Measurements from ENCODE around the gene RPL23. TPM values are rescaled to one million over a fixed set of nuclear protein-coding genes. Genes with fewer than 3 reads are reported as not detected.

The RPL23 gene
- total and polyA plus RNA-seq, 9 of the 15 experiments (the other 6 are each of a cell fraction or from before 2014, with no cell fraction given): 1,745 to 3,667 (median 3,096) TPM

DNA sequence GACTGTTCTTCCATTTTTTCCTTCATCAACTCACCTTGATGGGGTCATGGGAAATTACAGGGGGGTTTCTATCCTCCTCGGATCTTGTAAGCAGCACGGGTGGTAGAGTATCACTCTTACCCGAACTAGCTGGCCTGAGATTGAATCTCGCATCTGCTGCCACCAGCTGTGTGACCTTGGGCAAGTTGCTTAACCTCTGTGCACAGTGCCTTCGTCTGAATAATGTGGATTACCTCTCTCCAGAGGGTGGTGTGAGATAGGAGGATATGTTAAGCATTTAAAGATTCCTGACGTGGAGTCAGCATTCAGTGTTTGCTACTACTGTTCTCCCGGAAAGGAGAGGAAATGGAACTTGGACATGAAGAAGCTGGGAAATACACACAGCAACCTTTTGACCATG lies 40.8 kb upstream of the RPL23 start (continued):
- TF ChIP-seq, protein P1, sequence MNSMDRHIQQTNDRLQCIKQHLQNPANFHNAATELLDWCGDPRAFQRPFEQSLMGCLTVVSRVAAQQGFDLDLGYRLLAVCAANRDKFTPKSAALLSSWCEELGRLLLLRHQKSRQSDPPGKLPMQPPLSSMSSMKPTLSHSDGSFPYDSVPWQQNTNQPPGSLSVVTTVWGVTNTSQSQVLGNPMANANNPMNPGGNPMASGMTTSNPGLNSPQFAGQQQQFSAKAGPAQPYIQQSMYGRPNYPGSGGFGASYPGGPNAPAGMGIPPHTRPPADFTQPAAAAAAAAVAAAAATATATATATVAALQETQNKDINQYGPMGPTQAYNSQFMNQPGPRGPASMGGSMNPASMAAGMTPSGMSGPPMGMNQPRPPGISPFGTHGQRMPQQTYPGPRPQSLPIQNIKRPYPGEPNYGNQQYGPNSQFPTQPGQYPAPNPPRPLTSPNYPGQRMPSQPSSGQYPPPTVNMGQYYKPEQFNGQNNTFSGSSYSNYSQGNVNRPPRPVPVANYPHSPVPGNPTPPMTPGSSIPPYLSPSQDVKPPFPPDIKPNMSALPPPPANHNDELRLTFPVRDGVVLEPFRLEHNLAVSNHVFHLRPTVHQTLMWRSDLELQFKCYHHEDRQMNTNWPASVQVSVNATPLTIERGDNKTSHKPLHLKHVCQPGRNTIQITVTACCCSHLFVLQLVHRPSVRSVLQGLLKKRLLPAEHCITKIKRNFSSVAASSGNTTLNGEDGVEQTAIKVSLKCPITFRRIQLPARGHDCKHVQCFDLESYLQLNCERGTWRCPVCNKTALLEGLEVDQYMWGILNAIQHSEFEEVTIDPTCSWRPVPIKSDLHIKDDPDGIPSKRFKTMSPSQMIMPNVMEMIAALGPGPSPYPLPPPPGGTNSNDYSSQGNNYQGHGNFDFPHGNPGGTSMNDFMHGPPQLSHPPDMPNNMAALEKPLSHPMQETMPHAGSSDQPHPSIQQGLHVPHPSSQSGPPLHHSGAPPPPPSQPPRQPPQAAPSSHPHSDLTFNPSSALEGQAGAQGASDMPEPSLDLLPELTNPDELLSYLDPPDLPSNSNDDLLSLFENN (IDR thresholded peaks at IDR 0.05; ENCODE audit: low read depth in 2 of 2, low read length in 2 of 2): 0 out of 4 replicates have a peak, but pooled peaks of 1 of the 2 experiments have one; percentile 31
- no peak for TF ChIP-seq ZNF507 (tag; conservative IDR thresholded peaks at IDR 0.05)
- no peak for TF ChIP-seq HLTF (IDR thresholded peaks at IDR 0.05)
- TF ChIP-seq ZBTB49 (CRISPR knock-in tag; IDR thresholded peaks at IDR 0.05; ENCODE audit: borderline replicate concordance): no peak
- peak; percentile 74 for TF ChIP-seq NFIC (IDR thresholded peaks at IDR 0.05)
- 0 out of 4 replicates have a peak, but pooled peaks of 1 of the 2 experiments have one; percentile 17 for TF ChIP-seq MNT (conservative IDR thresholded peaks at IDR 0.05)
- TF ChIP-seq CGGBP1 (CRISPR knock-in tag; IDR thresholded peaks at IDR 0.05): no peak
- no peak for TF ChIP-seq NEUROD1 (IDR thresholded peaks at IDR 0.05; ENCODE audit: borderline replicate concordance, low read depth, low read length, partially characterized antibody)
- TF ChIP-seq EHMT2 (IDR thresholded peaks at IDR 0.05): no peak
- no peak for TF ChIP-seq RBM14 (IDR thresholded peaks at IDR 0.05; ENCODE audit: borderline replicate concordance, insufficient read depth, low read depth, low read length)
- TF ChIP-seq, protein P2, sequence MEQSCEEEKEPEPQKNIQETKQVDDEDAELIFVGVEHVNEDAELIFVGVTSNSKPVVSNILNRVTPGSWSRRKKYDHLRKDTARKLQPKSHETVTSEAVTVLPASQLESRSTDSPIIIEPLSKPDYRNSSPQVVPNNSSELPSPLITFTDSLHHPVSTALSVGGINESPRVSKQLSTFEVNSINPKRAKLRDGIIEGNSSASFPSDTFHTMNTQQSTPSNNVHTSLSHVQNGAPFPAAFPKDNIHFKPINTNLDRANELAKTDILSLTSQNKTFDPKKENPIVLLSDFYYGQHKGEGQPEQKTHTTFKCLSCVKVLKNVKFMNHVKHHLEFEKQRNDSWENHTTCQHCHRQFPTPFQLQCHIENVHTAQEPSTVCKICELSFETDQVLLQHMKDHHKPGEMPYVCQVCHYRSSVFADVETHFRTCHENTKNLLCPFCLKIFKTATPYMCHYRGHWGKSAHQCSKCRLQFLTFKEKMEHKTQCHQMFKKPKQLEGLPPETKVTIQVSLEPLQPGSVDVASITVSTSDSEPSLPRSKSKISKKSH (CRISPR knock-in tag; IDR thresholded peaks at IDR 0.05): no peak
- peak; percentile 70 for TF ChIP-seq MTA2 (IDR thresholded peaks at IDR 0.05; ENCODE audit: low read depth)
- no peak for TF ChIP-seq CBFB (CRISPR knock-in tag; IDR thresholded peaks at IDR 0.05)
- TF ChIP-seq SMC3 (conservative IDR thresholded peaks at IDR 0.05; ENCODE audit: insufficient read depth, low read depth, low read length): no peak
- TF ChIP-seq ZC3H8 (IDR thresholded peaks at IDR 0.05): no peak
- no peak for TF ChIP-seq ZNF253 (CRISPR knock-in tag; conservative IDR thresholded peaks at IDR 0.05)
- TF ChIP-seq CHCHD3 (CRISPR knock-in tag; IDR thresholded peaks at IDR 0.05): no peak
